HG03565 (cell line): ENCODE measurements around the gene GPRIN1.

ENCODE experiments used
- ATAC-seq: cut with Tn5 transposase; IDR thresholded peaks from one replicate; pipeline ENCODE4 v1.9.1; 2021; ENCODE audit warnings: mild to moderate bottlenecking, moderate library complexity; ENCODE audit not compliant: unreplicated experiment

The GPRIN1 gene

DNA sequence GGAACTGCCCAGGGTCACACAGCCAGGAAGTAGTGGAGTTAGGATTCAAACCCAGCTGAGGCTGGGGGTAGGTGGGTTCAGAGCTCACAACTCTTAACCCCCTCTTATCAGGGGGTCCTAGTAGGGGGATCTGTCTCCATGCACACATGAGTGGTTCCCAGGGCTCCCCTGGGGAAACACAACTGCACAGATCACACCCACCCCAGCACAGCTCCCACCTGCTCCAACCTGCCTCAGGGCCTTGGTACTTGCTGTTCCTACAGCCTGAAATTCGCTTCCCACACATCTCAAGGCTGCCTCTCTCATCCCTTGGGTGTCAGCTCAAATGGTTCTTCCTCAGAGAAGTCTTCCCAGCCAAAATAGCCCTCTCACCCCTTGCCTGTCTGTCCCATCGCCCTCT is 15.6 kb upstream of the GPRIN1 start:
- ATAC-seq: no peak

DNA sequence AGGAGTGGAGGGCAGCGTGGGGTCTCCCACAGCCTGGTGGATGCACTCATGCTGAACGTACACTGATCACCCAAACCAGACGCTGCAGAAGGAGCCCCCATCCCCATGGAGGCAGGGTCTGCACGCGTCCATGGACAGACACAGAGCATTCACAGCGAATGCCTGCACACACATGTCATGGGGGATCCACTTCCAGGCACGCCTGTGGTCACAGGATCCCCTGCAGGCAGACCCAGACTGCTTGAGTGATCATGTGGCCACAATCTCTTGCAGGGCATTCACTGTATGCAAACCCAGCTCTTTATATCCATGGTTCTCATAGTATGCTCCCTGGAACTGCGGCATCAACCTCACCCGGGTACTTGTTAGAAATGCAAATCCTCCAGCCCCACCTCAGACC is 15.0 kb upstream of the GPRIN1 start:
- no peak for ATAC-seq

DNA sequence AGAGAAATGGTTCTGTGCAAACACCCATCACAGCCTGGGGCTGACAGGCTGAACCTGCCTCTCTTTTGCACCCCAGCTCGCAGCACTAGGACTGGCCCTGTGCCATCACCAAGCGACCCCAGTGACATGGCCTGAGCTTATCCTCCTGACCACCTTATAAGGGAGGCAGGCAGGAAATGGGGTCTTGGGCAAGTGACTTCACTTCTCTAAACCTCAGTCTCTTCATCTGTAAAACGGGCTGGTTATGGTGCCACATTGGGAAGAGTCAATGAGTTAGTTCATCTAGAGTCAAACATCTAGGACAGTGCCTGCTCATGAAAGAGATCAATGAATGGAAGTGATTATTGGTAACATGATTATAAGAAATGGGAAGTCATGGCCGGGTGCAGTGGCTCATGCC is 14.2 kb upstream of the GPRIN1 start:
- ATAC-seq: no peak

DNA sequence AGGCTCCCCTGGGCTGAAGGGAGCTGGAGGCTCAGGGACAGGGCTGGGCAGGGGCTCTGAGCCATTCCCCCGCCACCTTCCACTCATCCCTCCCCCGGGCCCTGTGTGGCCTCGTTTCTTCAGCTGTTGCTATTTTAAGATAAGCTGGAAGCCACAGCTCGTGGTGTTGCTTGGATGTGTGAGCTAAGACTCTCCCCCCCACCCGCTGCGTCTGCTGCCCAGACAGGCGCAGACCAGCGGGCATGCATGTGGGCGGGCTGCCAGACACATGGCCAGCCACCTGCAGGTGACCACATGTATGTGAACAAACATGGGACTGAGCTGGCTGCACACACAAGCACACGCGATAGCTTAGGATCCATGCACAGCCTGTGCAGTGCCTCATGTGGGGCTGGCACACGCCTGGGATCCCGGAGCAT is 11.7 kb upstream of the GPRIN1 start:
- no peak for ATAC-seq

DNA sequence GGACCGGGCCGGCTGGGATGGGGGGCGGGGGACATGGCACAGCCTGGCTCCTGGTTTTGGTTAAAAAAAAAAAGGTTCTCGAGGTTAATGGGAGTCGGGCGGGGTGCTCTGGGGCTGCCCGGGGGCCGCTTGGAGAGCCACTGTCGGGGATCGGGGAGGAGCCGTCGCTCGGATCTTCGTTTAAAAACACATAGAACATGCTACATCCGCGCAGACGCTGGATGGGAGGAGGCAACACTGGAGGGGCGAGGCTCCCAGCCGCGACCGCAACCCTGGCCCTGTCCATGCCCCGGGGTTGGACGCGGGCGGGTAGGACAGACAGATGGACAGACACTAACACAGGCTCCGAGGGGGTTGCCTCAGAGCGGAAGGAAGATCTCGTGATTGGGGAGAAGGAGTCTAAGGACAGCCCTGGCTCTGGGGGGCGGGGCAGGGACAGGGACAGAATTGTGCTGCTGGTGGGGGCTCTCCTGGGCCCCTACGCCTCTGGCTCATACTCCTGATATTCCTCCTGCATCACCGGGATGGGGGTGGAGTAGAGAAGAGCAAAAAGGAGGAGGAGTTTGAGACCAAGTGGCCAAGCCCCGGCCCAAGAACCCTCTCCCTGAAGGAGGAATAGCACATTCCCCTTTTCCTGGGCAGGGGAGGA is 10.5 kb upstream of the GPRIN1 start:
- ATAC-seq: no peak

DNA sequence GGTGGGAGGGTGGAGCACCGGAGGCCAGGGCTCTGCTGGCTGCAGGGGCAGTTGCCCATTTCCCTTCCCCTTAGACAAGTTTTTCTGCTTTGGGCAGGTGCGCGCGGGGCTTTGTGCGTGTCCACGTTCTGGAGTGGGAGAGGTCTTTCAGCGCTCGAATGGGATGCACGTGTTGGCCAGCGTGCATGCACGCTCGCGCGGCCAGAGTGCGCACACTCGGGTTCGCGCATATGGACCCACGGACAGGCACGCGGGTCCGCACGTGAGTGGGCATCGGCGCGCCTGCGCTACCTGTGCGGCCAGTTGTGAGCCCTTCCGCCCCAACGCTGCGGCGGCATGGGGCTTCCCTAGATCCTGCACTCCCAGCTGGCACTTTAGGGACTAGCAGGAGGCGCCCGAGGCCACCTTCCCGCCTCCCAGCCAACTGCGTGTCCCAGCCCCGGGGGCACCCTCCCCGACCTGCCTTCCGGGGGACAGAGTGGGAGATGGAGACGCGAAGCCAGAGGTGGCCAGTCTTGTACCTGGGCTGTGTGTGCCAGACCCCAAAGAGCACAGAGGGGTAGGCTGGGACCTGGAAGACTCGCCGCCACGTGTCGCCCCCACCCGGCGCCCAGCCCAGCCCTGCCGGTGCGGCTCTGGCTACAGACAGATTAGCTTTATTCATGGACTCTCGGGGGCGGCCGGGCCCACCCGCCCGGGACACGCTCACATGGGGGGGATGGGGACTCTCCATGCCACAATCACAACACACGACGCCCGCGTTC is 9.8 kb upstream of the GPRIN1 start:
- no peak for ATAC-seq

DNA sequence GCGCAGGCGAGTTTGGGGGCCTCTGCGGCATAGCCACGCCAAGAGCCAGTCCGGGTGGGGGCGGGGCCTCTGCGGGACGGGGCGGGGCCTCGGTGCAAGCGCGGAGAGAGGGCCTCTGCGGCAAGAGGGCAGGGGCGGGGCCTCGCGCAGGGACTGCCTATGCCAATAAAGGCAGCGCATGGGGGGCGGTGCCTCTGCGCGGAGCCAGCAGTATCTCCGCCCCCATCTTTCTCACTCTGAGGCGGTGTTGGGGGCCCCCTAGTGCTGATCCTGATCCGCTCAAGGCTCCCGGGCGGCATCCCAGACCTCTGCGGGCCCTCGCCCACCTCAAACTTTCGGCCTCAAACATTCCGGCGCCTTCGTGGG is 9.2 kb upstream of the GPRIN1 start:
- no peak for ATAC-seq

DNA sequence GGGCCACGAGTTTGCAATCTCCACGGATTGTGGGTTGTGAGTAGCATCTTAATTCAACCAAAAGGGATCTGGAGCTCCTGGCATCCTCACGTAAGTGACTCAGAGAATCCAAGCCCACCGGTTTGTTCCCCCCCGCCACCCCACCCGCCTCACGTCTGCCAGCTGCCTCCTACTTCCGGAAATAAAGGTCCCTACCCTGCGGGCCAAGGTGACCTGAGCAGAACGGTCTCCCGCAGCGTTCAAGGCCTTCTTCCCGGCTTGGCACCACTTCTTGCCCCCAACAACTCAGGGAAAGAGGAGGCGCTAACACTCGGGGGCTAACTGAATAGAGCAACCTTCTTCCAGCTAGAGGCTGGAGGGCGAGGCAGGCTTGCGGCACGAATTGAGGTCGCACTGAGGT is 8.8 kb upstream of the GPRIN1 start:
- no peak for ATAC-seq

DNA sequence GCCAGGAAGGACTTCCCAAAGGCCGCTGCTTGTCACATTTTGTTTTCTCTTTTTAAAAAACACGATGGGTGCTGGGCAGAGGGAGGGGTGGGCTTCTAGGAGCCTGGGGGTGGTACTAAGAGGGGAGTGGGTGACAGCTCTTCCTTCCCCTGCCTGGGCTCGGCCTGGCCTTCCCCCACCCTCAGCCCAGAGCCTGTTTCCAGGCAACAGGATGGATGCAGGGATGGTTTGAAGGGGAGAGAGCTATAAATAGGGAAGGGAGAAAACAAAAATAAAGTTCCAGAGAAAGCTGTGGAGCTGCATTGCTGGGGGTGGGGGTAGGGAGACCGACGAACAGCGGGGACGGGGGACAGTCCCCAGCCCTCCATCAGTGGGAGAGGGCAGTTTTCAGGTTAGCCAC is 6.6 kb upstream of the GPRIN1 start:
- no peak for ATAC-seq

DNA sequence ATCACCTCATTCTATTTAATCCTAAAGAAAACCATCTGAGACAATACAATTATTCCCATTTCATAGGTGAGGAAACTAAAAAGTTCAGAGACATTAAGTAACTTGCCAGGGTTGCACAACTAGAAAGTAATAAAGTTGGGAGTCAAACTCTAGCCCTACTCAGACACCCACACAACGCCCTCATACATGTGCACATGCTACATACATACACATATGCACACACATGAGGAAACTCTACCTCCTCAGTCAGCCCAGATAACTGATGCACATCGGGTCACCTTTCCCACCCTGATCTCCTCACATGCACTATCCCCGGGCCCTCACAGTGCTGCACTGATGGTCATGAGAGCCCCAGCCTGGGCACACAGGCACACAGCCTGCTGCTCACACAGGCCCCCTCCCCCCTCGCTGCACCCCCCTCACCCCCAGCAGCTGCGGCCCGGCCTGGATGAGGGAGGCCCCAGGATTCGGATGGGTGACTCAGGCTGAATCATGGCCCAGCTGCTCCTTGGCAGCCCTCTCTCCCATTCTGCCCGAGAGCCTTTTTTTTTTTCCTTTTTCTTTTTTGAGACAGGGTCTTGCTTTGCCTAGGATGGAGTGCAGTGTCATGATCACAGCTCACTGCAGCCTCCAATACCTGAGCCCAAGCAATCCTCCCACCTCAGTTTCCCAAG is 5.0 kb upstream of the GPRIN1 start:
- ATAC-seq: no peak

DNA sequence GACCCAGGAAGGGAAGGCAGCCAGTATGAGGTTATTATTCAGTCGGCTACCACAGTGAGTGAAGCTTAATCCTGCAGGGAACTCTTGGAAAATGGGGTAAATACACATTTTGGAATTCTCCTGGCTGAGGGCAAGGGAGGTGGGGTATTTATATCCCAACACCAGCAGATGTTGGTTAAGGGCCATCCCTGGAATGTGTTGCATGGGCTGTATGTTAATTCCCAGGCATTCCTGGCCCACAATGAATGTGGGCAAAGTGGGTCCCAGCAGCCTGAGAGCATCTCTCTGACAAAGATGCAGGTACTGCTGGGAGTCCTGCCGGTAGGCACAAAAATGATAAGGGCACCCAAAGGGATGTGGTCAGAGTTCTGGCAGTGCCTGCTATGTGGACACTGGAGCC is 2.9 kb upstream of the GPRIN1 start:
- no peak for ATAC-seq

DNA sequence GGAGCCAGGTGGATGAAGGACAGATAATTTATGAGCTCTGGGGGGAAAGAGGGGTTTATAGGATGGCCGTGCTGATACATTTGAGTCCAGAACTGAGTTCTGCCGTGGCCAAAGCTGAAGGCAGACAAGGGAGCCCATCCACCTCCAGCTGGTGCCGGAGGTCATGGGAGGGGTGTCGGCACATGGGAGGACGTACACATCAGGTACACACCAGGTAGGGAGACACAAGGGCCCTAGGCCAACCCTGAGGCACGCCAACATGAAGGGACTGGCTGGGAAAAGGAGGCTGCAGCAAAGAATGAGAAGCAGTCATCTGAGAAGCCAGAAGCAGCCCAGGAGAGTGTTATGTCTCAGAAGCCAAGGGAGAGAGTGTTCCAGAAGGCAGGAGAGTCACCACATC is 2.1 kb upstream of the GPRIN1 start:
- ATAC-seq: no peak

DNA sequence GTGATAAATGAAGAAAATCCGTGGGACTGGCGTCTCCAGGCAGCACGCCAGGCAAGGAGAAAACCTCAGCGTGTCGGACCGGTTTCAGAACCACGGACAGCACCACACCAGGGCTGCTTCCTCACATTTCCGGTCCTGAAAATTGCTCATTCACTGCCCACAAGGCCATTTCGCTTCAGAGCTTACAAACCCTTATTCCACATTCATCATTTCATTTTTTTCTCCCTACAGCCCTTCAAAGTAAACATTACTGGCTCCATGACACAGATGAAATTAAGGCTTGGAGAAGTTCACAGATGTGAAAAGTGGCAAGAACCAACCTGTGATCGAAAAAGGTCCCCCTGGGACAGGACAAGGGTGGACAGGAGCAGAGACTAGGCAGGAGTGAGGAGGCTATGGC is 1.5 kb upstream of the GPRIN1 start:
- no peak for ATAC-seq

DNA sequence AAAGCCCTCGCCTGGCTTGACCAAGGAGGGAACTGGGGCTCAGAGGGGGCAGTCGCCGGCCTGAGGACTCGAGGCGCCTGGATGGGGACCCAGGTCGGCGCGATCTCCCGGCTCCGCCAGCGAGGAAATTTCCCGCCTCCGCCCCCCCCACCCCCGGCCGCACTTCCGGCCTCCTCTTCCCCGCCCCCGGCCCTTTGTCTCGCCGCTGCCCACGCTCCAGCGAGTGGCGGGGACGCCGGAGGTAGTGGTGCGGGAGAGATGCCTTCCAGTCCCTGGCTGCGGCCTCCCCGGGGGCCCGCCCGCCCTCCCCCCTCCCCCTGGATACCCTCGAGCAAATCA is 448 bp upstream of the GPRIN1 start:
- no peak for ATAC-seq

DNA sequence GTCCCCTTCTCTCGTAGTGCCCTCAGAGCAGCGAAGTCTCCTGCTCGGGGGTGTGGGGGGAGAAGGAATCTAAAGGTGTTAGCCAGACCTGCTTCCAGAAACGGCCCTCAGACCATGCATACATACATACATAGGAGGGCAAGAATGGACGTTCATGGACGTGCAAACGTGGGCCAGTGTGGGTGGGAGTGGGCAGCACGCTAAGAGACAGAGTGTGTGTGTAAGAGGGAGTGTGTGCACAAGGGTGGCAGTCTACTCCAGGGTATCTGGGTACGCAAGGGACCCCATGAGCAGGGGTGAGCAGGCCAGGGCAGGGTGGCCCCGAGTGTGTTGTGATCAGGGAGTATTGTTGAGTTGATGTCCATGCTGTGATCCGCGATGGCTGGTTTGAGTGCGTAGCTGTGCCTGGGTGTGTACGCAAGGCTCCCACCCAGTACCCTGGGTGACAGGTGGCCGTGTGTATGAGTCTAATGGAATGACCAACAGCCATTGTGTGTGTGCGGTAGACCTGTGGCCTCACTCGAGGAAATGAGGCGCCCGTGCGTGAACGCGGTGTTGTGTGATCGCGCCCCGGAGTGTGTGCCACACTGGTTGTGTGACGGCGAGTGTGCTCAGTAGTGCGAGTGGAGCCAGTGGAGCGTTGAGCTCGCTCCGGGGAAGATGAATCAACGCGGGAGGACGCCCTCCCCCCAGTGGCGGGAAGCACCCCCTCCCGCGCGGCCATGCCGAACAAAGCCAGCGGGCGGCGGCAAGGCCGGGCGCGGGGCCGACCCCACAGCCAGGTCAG is 826 bp downstream of the GPRIN1 start:
- ATAC-seq: no peak

DNA sequence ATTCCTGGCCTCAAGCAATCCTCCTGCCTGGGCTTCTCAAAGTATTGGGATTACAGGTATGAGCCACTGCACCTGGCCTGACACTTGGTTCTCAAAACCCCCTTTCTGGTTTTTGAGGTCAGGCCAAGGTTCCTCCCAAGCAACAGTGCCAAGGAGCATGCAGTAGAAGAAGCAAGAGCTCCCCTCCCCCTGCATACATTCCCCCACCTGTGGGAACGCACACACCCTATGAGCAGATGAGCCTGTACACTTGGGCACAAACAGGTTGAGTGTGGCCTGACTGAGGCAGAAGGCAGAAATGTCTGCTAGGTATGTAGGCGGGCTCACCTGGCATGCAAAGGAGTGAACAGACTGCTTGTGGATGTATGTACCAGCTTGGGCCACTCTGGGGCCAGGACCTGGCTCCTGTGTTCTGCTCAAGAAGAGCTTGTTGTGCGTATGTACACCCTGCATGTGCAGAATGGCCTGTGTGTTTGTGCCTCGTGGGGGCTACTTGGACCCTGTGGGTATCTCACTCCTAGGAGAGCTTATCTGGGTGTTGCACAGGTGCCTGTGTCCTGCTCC is 1.7 kb downstream of the GPRIN1 start:
- no peak for ATAC-seq

DNA sequence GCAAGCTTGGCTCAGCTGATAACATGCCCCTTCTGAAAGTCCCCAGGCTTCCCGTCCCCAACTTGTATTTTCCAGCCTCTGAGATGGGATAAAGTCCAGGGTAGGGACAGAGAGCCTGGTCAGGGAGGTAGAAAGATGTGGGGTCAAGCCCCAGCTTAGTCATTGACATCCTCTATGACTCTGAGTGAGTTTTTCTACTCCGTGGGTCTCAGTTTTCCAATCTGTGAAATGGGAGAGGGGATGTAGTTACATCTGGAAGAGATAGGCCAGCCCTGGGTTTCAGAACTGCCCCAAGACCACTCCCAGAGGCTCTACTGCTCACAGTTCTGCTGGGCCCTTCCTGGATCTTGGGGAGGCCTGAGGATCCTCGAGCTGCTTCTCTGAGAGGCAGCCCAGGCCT is 3.1 kb downstream of the GPRIN1 start:
- no peak for ATAC-seq

DNA sequence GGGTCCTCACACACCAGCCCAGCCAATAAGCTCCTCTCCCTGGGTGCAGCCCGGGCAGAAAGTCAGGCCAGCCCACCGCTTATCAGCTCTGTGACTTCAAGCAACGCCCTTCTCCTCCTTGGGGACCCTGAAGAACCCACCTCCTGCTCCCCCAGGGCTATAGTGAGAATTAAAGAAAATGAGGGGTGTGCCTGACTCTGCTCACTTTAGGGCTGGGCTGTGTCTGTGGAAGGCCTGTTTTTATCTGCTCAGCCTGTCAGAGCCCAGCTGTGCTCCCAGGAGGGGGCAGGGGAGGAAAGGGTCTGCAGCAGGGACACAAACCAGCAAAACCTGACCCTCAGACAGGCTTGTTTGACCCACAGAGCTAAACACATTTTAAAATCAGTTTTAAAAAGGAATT is 3.9 kb downstream of the GPRIN1 start:
- no peak for ATAC-seq

DNA sequence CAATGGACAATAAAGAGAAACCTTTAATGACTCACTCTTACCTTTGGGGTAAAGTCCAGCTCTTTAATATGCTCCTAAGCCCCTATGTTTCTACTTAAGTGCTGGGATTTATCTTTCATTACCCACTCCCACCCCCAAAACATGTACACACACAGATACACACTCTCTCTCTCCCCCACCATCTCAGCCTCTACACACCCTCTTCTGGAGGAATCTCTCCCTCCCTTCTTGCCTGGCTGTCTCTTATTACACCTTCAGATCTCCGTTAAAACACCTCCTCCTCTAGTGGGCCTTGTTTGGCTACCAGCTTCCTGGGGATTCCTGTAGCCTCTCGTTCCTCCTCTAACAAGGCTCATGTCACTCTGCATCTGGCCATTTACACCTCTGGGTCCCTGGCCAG is 6.9 kb downstream of the GPRIN1 start:
- no peak for ATAC-seq

DNA sequence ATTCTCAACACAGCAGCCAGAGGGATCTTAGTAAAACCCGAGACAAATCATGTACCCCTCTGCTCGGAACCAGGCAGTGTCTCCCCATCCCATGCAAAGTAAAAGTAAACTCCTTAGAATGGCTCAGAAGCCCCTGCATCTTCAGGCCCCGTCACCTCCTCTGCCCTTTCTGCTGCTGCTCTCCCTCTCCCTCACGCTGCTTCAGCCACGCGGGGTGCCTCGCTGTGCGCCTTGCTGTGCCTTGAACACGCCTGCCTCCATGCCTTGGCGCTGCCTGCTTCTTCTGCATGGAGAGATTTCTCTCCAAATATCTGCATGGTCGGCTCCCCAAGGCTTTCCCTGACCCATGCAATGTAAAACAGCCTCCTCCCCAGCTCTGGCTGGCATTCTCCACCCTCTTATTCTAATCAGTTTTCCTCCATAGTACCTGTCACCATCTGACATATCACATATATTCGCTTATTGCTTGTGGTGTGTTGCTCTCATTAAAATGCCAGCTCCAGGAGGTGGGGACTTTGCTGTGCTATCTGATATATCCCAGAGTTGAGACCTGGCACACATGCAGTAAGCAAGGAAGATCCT is 8.0 kb downstream of the GPRIN1 start:
- no peak for ATAC-seq
